Endodermal cell (in vitro differentiated cells): ENCODE data around the gene MAML2. TPM values are rescaled to one million over a fixed set of nuclear protein-coding genes. Genes with fewer than 3 reads are reported as not detected.
A peak's percentile ranks its signal among the peaks of the same experiment; 100 is the strongest.

Source experiments
- DNase-seq: peaks from one replicate; pipeline ENCODE4 v3.0.0-alpha.2; 2017
- H3K27ac ChIP-seq: 2 replicates; pipeline ENCODE4 v1.5.1; 2013; ENCODE audit warnings: mild to moderate bottlenecking, low read depth, low read length, moderate library complexity
- H3K27me3 ChIP-seq: 2 replicates; pipeline ENCODE4 v1.6.1; 2013; ENCODE audit warnings: mild to moderate bottlenecking, low read length, moderate library complexity; ENCODE audit not compliant: insufficient read depth, control insufficient read depth, poor library complexity, severe bottlenecking
- H3K36me3 ChIP-seq: 2 replicates; pipeline ENCODE4 v1.7.0; 2013; ENCODE audit warnings: mild to moderate bottlenecking, low read length, moderate library complexity; ENCODE audit not compliant: control insufficient read depth, insufficient read depth
- H3K4me1 ChIP-seq: one replicate; pipeline ENCODE4 v1.7.0; 2013; ENCODE audit warnings: low read length; ENCODE audit not compliant: control insufficient read depth, insufficient read depth
- H3K4me3 ChIP-seq: 2 replicates; pipeline ENCODE4 v1.5.1; 2013; ENCODE audit warnings: mild to moderate bottlenecking, low read length, moderate library complexity
- H3K9ac ChIP-seq: 2 replicates; pipeline ENCODE4 v1.6.1; 2013; ENCODE audit warnings: mild to moderate bottlenecking, low read length, moderate library complexity; ENCODE audit not compliant: poor library complexity, severe bottlenecking; ENCODE audit errors: extremely low read depth
- H3K9me3 ChIP-seq: 2 replicates; pipeline ENCODE4 v1.6.1; 2013; ENCODE audit warnings: mild to moderate bottlenecking, low read length, moderate library complexity; ENCODE audit not compliant: control insufficient read depth
- H3K27ac Mint-ChIP-seq: 2 replicates; pipeline ENCODE4 v1.8.0; 2020; ENCODE audit warnings: mixed read lengths
- H3K27me3 Mint-ChIP-seq: 2 replicates; pipeline ENCODE4 v1.8.0; 2021; ENCODE audit warnings: mild to moderate bottlenecking, mixed read lengths; ENCODE audit not compliant: insufficient read depth
- H3K36me3 Mint-ChIP-seq: 2 replicates; pipeline ENCODE4 v1.8.0; 2020; ENCODE audit warnings: low read depth, mixed read lengths
- H3K4me1 Mint-ChIP-seq: 2 replicates; pipeline ENCODE4 v1.8.0; 2020; ENCODE audit warnings: mixed read lengths
- H3K4me3 Mint-ChIP-seq: 2 replicates; pipeline ENCODE4 v1.8.0; 2020; ENCODE audit warnings: mild to moderate bottlenecking, moderate library complexity, mixed read lengths
- H3K9me3 Mint-ChIP-seq: 2 replicates; pipeline ENCODE4 v1.8.0; 2020; ENCODE audit warnings: mild to moderate bottlenecking, mixed read lengths
- CTCF ChIP-seq: fragments of 200-600 bp; sonication (generic); conservative IDR thresholded peaks from 2 replicates; pipeline ENCODE4 v1.5.0; 2021; ENCODE audit warnings: antibody characterized with exemption, mild to moderate bottlenecking
- WGBS, 2 experiments: methylation state at CpG; one replicate each; pipeline versions ENCODE4 v1.1.5 to v1.1.7; 2013; ENCODE audit warnings: missing lambda C conversion rate in 2 of 2, mixed read lengths in 1 of 2; ENCODE audit not compliant: insufficient coverage in 1 of 2, insufficient read length in 1 of 2; 5-methylcytosine and 5-hydroxymethylcytosine counted together
- total RNA-seq, 2 donors: library from RNA; stranded (reverse); fragmentation: NEBNext Ultra II Directional in 1 of 2; extraction: Animal tissue kit (Norgen Biotek cat#: 25700) in 1 of 2; gene quantifications; 2 replicates in 1 of 2; 3 replicates in 1 of 2; pipeline ENCODE4 v1.2.1, GENCODE V29; 2021

Gene MAML2
- total RNA-seq, 2 donors from 2014 or later = 6.6 to 8.0 TPM

- 89 to 100% methylated on average over 2 of the region's 2 CpGs for WGBS, 2 experiments
- Mint-ChIP-seq H3K27me3 (no peaks in the 10 kb centered on the region), H3K9me3 (no peaks in the 10 kb centered on the region), H3K36me3 (peaks cover 2% of the 10 kb centered on the region), H3K27ac (no peak overlapping the region), H3K4me1 (peaks cover 37% of the 10 kb centered on the region), H3K4me3 (no peak overlapping the region)
- no peaks in the 10 kb centered on the region for H3K27me3 ChIP-seq
- no peaks in the 10 kb centered on the region for H3K36me3 ChIP-seq
- no peak for TF ChIP-seq CTCF
- DNase-seq = no peak
- H3K27ac ChIP-seq = no peak overlapping the region
- no peak overlapping the region for H3K4me3 ChIP-seq
- H3K4me1 ChIP-seq = peaks cover 35% of the 10 kb centered on the region
- no peaks in the 10 kb centered on the region for H3K9me3 ChIP-seq
- no peak overlapping the region for H3K9ac ChIP-seq
Measured at GRCh38 chr11:96238563-96239135, 104.3 kb downstream of the MAML2 start.

- no peak for TF ChIP-seq CTCF
- Histone ChIP-seq H3K27ac (no peak overlapping the region), H3K27me3 (no peaks in the 10 kb centered on the region), H3K9me3 (no peaks in the 10 kb centered on the region), H3K4me1 (peaks cover 35% of the 10 kb centered on the region), H3K4me3 (peak overlapping the region; percentile 60), H3K36me3 (no peaks in the 10 kb centered on the region), H3K9ac (peak overlapping the region; percentile 40)
- 71 to 86% methylated on average over 1 of the region's 1 CpG for WGBS, 2 experiments
- no peak for DNase-seq
- no peak overlapping the region for H3K4me3 Mint-ChIP-seq
- no peaks in the 10 kb centered on the region for H3K27me3 Mint-ChIP-seq
- H3K36me3 Mint-ChIP-seq = peaks cover 2% of the 10 kb centered on the region
- H3K4me1 Mint-ChIP-seq = peaks cover 32% of the 10 kb centered on the region
- H3K27ac Mint-ChIP-seq = no peak overlapping the region
- H3K9me3 Mint-ChIP-seq = no peaks in the 10 kb centered on the region
Measured at GRCh38 chr11:96237766-96238266, 105.2 kb downstream of the MAML2 start.

- DNase-seq = no peak
Measured at GRCh38 chr11:96235751-96236150, 107.2 kb downstream of the MAML2 start.

More at GRCh38 chr11:96235751-96236150, 107.2 kb downstream of the MAML2 start:
- Histone ChIP-seq H3K27me3 (no peaks in the 10 kb centered on the region), H3K9me3 (no peaks in the 10 kb centered on the region), H3K4me1 (peaks cover 28% of the 10 kb centered on the region), H3K9ac (no peak overlapping the region), H3K4me3 (no peak overlapping the region), H3K27ac (no peak overlapping the region), H3K36me3 (no peaks in the 10 kb centered on the region)
- peaks cover 2% of the 10 kb centered on the region for H3K9me3 Mint-ChIP-seq
- 79 to 85% methylated on average over 4 of the region's 4 CpGs for WGBS, 2 experiments
- H3K4me1 Mint-ChIP-seq = peaks cover 19% of the 10 kb centered on the region
- H3K36me3 Mint-ChIP-seq = peaks cover 5% of the 10 kb centered on the region
- TF ChIP-seq CTCF = no peak
- H3K4me3 Mint-ChIP-seq = no peak overlapping the region
- no peaks in the 10 kb centered on the region for H3K27me3 Mint-ChIP-seq
- no peak overlapping the region for H3K27ac Mint-ChIP-seq
